Measurements from ENCODE around the gene PRXL2B. TPM values are rescaled to one million over a fixed set of nuclear protein-coding genes. Genes with fewer than 3 reads are reported as not detected.

PRXL2B gene
- total RNA-seq, 1 experiment from 2014 or later, result 40.7 TPM

DNA sequence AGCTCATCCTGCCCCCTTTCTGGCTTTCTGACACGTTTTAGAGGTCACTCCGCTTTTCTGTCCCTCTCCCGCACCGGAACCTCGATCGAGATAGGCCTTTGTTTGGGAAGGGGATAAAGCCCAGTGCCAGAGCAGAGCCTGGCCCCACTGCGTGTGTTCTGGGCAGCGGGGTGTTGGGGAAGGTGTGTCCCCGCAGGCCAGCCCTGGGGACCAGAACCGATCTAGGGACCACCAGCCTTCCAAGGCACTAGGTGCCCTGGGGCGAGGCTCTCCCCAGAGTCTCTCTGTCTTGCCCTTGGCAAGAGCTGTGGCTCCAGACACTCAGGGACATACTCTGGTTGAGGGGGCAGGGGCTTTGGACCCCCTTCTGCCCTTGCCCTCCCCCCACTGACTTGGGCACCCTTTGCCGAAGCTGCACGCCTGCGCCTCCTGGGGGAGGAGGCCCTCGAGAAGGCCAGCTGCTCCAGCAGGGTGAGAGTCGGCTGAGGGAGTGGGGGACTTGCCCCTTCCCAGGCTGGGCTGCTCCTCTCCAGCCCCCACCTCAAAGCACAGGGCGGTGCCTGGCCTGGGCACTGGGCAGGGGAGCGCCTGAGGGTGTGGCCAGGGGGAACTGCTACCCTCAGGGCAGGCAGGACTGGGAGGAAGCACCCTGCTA is 16.4 kb downstream of the PRXL2B start:
- no peak for DNase-seq

More for the DNA sequence above, 16.4 kb downstream of the PRXL2B start:
- no peak overlapping the region; the same call in 1 of the 2 replicates for H3K14ac ChIP-seq (ENCODE audit: insufficient read depth, low read length)
- Mint-ChIP-seq H3K36me3 (ENCODE audit: insufficient read depth in 1 of 3, low read depth in 3 of 3) (no peaks in the 10 kb centered on the region), H3K4me3 (no peak overlapping the region), H3K9me3 (peaks cover 3 to 5% of the 10 kb centered on the region in 2 experiments; a peak in 3 of 5 replicates), H3K4me1 (no peaks in the 10 kb centered on the region), H3K27ac (peak overlapping the region in 1 of 3 experiments; percentile 44; a peak in 1 of 7 replicates), H3K27me3 (ENCODE audit: low read depth) (peaks cover 24% of the 10 kb centered on the region)
- no peak overlapping the region for H3K23ac ChIP-seq (ENCODE audit: insufficient read length, low read depth, low read length)
- H3K27ac ChIP-seq (ENCODE audit: insufficient read length, low read depth, low read length), result no peak overlapping the region
- H2BK5ac ChIP-seq (ENCODE audit: insufficient read length, low read length), result no peak overlapping the region
- WGBS (ENCODE audit: extremely low coverage, insufficient read length, low lambda C conversion rate), result no CpG with 5 or more reads among the region's 18 CpGs
- H4K5ac ChIP-seq (ENCODE audit: insufficient read length, low read depth, low read length), result no peak overlapping the region
- H2BK20ac ChIP-seq (ENCODE audit: low read depth, low read length, poor library complexity, severe bottlenecking), result no peak overlapping the region
- H3K4me1 ChIP-seq (ENCODE audit: insufficient read depth, low read length), result no peaks in the 10 kb centered on the region
- H2BK15ac ChIP-seq (ENCODE audit: low read depth, low read length), result no peak overlapping the region
- no peaks in the 10 kb centered on the region for H3K23me2 ChIP-seq (ENCODE audit: insufficient read length, low read depth, low read length, poor library complexity, severe bottlenecking)
- H2BK12ac ChIP-seq (ENCODE audit: insufficient read length, low read depth, low read length), result no peak overlapping the region
- no peaks in the 10 kb centered on the region for H4K20me1 ChIP-seq (ENCODE audit: control insufficient read depth, insufficient read depth, insufficient read length)
- no peak overlapping the region for H3T11ph ChIP-seq (ENCODE audit: low read length)
- no peaks in the 10 kb centered on the region for H3K79me1 ChIP-seq (ENCODE audit: insufficient read depth, low read depth, low read length, poor library complexity, severe bottlenecking)
- H3K27me3 ChIP-seq (ENCODE audit: insufficient read depth, low read length), result no peaks in the 10 kb centered on the region
- no peak overlapping the region for H3K4me2 ChIP-seq (ENCODE audit: insufficient read depth, insufficient read length, low read length)
- no peak overlapping the region for H3K4ac ChIP-seq (ENCODE audit: low read depth, low read length)
- no peak overlapping the region for H4K91ac ChIP-seq (ENCODE audit: insufficient read length, low read depth, low read length)
- TF ChIP-seq, protein P1, sequence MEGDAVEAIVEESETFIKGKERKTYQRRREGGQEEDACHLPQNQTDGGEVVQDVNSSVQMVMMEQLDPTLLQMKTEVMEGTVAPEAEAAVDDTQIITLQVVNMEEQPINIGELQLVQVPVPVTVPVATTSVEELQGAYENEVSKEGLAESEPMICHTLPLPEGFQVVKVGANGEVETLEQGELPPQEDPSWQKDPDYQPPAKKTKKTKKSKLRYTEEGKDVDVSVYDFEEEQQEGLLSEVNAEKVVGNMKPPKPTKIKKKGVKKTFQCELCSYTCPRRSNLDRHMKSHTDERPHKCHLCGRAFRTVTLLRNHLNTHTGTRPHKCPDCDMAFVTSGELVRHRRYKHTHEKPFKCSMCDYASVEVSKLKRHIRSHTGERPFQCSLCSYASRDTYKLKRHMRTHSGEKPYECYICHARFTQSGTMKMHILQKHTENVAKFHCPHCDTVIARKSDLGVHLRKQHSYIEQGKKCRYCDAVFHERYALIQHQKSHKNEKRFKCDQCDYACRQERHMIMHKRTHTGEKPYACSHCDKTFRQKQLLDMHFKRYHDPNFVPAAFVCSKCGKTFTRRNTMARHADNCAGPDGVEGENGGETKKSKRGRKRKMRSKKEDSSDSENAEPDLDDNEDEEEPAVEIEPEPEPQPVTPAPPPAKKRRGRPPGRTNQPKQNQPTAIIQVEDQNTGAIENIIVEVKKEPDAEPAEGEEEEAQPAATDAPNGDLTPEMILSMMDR (conservative IDR thresholded peaks at IDR 0.05), result no peak
- no peak overlapping the region for H4K8ac ChIP-seq (replicated peaks; ENCODE audit: insufficient read length, low read depth, low read length)
- H2AFZ ChIP-seq (ENCODE audit: low read length), result no peak overlapping the region
- H2AK5ac ChIP-seq (ENCODE audit: insufficient read length, low read length), result no peak overlapping the region
- no peak overlapping the region for H2BK120ac ChIP-seq (ENCODE audit: low read depth, low read length, poor library complexity, severe bottlenecking)
- no peaks in the 10 kb centered on the region for H3K9me3 ChIP-seq (ENCODE audit: control insufficient read depth, low read depth, low read length)
- no peak overlapping the region for H3K18ac ChIP-seq (ENCODE audit: insufficient read length, low read depth, low read length)
- H3K9ac ChIP-seq (ENCODE audit: extremely low read depth, insufficient read length, low read length), result no peak overlapping the region
- no peak overlapping the region for H3K56ac ChIP-seq (ENCODE audit: insufficient read length, low read depth, low read length)
- H3K79me2 ChIP-seq (ENCODE audit: insufficient read depth, low read length), result no peaks in the 10 kb centered on the region
